GM10266 (cell line): Measurements from ENCODE around the gene NMT1.

Source experiments
- DNase-seq: peaks from one replicate; pipeline ENCODE4 v3.0.0; 2012; ENCODE audit errors: extremely low spot score
- TF ChIP-seq, protein P1 (sequence below): IDR thresholded peaks from 2 replicates; pipeline ENCODE4 v1.5.1; 2012; ENCODE audit warnings: mild to moderate bottlenecking, low read depth; ENCODE audit not compliant: control insufficient read depth, insufficient read depth; ENCODE audit errors: missing control alignments

Gene NMT1

DNA sequence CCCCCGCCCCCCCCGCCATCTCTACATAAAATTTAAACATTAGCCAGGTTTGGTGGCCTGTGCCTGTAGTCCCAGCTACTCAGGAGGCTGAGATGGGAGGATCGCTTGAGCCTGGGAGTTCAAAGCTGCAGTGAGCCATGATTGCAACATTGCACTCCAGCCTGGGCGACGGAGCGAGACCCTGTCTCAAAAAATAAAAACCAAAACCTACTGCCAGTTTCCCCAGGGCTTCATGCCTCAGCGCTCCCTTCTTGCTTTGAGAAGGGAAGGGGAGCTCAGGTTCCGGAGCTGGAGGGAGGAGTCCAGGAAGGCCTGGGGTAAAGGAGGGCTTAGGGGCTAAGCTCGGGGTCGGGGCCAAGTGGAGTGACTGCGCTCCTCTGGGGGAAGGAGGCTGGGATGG is 50.7 kb downstream of the NMT1 start:
- no peak for DNase-seq
- TF ChIP-seq, protein P1, sequence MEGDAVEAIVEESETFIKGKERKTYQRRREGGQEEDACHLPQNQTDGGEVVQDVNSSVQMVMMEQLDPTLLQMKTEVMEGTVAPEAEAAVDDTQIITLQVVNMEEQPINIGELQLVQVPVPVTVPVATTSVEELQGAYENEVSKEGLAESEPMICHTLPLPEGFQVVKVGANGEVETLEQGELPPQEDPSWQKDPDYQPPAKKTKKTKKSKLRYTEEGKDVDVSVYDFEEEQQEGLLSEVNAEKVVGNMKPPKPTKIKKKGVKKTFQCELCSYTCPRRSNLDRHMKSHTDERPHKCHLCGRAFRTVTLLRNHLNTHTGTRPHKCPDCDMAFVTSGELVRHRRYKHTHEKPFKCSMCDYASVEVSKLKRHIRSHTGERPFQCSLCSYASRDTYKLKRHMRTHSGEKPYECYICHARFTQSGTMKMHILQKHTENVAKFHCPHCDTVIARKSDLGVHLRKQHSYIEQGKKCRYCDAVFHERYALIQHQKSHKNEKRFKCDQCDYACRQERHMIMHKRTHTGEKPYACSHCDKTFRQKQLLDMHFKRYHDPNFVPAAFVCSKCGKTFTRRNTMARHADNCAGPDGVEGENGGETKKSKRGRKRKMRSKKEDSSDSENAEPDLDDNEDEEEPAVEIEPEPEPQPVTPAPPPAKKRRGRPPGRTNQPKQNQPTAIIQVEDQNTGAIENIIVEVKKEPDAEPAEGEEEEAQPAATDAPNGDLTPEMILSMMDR: no peak

GRCh38 chr17:45112559-45113423 is 51.7 kb downstream of the NMT1 start:
- TF ChIP-seq, protein P1: no peak
- DNase-seq: no peak

GRCh38 chr17:45113424-45113754 is 52.3 kb downstream of the NMT1 start:
- TF ChIP-seq, protein P1: no peak
- DNase-seq: no peak

DNA sequence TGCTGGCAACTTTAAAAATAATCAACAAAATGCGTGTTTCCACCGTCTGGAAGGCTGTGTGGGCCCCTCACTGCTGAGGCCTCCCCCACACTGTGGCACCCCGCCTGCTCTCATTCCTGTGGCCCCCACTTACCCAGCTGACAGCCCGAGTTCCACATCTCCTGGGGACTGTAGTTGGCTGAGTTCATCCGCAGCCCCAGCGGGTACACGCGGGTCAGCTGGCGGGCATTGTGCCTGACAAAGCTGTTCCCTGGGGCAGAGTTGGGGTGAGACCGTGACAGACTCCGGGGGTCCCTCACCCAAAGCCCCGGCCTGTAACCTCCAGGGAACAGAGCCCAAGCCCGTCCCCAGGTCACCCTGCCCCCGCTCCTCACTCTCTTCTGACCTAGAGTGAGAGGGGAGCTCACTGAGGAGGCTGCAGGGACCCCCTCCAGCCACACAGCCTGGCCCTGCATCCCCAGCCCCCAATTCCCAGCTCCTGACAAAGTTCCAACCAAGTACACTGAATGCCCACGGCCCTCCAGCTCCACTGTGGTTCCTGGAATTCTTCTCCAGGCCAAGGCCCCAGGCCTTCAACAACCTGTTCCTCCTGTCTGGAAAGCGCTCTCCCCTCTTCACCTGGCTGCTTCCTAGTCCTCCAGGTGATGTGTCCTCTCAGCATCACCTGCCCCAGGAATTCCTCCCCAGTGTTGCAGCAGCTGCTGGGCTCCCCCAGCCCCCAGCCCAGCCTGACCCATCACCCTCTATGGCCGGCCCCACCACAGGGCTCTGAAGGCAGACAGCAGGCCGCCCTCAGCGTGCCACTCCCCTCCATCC is 53.2 kb downstream of the NMT1 start:
- TF ChIP-seq, protein P1: no peak
- DNase-seq: no peak

GRCh38 chr17:45115015-45115625 is 54.0 kb downstream of the NMT1 start:
- TF ChIP-seq, protein P1: no peak
- no peak for DNase-seq

GRCh38 chr17:45115871-45116270 is 54.8 kb downstream of the NMT1 start:
- TF ChIP-seq, protein P1: no peak
- DNase-seq: no peak

DNA sequence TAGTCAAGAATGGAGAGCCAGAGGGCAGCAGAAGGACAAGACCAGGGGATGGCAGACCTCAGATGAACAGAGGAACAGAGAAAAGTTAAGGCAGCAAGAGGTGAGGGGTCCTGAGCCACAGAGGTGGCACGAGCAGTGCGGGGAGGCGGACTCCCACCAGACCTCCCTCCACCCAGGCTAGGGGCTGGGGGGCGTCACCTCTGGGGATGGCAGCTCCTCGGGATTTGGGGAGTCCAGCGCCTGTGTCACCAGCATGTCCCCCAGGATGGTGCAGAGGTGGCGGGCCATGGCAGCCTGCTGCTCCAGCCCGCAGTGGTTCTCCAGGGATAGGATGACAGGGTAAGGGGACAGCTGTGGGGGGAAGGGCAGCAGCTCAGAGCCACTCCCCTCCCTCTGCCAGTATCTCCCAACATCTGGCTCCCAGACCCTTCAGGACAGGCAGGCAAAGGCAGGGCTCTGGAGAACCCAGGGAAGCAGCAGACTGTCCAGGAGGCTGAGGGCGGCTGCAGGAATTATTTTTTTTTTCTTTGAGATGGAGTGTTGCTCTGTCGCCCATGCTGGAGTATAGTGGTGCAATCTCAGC is 55.4 kb downstream of the NMT1 start:
- no peak for DNase-seq
- TF ChIP-seq, protein P1: no peak
